Measurements from ENCODE around the gene PKD2L2. TPM values are rescaled to one million over a fixed set of nuclear protein-coding genes. Genes with fewer than 3 reads are reported as not detected.
"Not testable (repeated sequence)": the region's sequence is repeated elsewhere in the genome, so short reads cannot be mapped to it uniquely, and the experiment has no call there.

Gene PKD2L2
- total RNA-seq, 1 donor from 2014 or later, result not detected

DNA sequence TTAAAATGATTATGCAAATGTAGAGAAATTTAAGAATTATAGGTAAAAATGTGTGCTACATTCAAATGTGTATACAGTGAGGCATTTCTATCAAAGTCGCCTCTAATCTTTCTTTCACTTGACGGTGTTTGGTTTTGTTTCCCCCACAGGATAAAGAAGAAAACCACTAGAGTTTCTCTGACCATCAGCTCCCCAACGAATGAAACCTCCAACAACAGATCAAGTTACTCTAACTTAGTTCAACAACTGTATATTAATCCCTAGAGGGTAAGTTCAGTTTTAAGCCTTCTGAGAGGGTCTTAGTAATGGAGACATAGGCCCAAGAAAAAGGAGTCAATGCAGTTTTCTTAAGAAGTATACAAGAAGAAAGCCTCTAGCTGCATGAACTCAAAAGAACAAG lies 33.1 kb upstream of the PKD2L2 start:
- peaks cover 4% of the 10 kb centered on the region for H3K4me1 Mint-ChIP-seq
- no peak overlapping the region for H3K27ac Mint-ChIP-seq
- H3K36me3 Mint-ChIP-seq, result no peaks in the 10 kb centered on the region
- H3K4me3 Mint-ChIP-seq, result no peak overlapping the region
- TF ChIP-seq, protein P1, sequence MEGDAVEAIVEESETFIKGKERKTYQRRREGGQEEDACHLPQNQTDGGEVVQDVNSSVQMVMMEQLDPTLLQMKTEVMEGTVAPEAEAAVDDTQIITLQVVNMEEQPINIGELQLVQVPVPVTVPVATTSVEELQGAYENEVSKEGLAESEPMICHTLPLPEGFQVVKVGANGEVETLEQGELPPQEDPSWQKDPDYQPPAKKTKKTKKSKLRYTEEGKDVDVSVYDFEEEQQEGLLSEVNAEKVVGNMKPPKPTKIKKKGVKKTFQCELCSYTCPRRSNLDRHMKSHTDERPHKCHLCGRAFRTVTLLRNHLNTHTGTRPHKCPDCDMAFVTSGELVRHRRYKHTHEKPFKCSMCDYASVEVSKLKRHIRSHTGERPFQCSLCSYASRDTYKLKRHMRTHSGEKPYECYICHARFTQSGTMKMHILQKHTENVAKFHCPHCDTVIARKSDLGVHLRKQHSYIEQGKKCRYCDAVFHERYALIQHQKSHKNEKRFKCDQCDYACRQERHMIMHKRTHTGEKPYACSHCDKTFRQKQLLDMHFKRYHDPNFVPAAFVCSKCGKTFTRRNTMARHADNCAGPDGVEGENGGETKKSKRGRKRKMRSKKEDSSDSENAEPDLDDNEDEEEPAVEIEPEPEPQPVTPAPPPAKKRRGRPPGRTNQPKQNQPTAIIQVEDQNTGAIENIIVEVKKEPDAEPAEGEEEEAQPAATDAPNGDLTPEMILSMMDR (IDR thresholded peaks at IDR 0.05; ENCODE audit: unreplicated experiment), result no peak
- H3K27me3 Mint-ChIP-seq (ENCODE audit: low read depth), result no peaks in the 10 kb centered on the region
- no peak for DNase-seq (ENCODE audit: low spot score in 2 of 2, unreplicated experiment in 2 of 2)
- peaks cover 7% of the 10 kb centered on the region for H3K9me3 Mint-ChIP-seq

DNA sequence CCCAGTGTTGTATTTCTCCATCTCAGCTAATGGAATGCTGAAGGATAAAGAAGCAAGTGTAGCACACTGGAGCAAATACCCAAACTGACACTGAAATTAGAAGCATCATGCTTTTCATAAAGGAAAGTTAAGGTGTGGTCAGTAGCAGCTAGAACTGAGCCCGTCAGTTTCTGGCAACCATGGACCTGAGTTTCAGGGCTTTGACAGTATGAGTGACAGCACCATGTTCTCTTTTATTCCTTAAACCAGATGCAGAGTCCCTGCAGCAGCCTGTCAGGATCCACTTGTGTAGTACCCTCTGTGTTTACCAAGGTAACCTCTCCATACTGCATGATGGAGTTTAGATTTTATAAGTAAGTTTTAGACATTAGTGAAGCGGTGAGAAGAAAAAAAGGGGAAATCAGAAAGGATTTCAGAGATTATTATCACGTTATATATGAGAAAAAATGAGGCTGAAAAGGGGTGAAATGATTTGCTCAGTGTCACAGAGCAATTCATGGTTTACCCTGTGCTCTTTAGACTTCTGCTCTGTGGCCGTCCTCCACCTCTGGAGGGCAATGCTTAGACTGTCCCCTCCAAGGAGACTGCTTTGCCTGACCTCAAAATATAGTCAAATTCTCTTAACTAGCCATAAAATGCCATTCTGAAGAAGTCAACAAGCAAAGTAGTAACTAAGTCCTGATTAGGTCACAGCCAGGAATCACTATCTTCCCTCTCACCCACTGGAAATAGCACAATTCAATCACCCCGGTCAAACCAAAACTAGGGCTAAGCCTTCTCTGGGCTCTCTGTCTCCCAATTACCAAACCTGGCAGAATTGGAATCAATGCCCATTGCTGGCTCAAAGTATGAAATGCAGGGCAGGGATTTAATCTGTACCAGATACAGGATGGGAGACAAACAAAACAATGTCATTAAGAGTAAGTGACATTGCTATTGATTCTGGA lies 32.1 kb upstream of the PKD2L2 start:
- Mint-ChIP-seq H3K4me3 (no peak overlapping the region), H3K4me1 (peaks cover 4% of the 10 kb centered on the region), H3K27ac (no peak overlapping the region), H3K36me3 (no peaks in the 10 kb centered on the region), H3K9me3 (peaks cover 7% of the 10 kb centered on the region), H3K27me3 (ENCODE audit: low read depth) (no peaks in the 10 kb centered on the region)
- TF ChIP-seq, protein P1 (IDR thresholded peaks at IDR 0.05; ENCODE audit: unreplicated experiment), result no peak
- no peak for DNase-seq (ENCODE audit: low spot score in 2 of 2, unreplicated experiment in 2 of 2)

DNA sequence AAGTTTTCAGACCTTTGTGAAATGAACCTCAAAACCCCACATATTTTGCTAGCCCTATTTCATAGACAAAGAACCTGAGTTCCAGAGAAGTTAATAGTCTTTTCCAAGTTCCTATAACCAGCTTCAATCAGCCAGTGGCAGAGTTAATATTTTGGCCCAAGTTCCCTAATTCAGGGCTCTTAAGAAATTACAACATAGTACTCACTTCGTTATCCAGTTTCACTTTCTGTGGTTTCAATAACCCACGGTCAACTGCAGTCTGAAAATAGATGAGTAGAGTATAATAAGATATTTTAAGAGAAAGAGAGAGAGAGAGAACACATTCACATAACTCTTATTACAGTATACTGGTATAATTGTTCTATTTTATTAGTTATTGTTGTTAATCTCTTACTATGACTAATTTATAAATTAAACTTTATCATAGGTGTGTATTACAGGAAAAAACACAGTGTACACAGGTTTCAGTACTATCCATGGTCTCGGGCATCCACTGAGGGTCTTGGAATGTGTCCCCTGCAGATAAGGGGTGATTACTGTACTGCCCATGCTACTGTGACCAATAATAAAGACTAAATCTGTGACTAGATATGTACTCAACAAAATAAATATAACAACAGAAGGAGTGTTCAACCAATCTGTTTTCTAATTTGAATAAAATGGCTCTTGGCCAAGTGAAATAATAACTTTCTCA lies 30.9 kb upstream of the PKD2L2 start:
- Mint-ChIP-seq H3K36me3 (no peaks in the 10 kb centered on the region), H3K9me3 (no peaks in the 10 kb centered on the region), H3K4me1 (peaks cover 4% of the 10 kb centered on the region), H3K4me3 (no peak overlapping the region), H3K27me3 (ENCODE audit: low read depth) (no peaks in the 10 kb centered on the region), H3K27ac (no peak overlapping the region)
- DNase-seq (ENCODE audit: low spot score in 2 of 2, unreplicated experiment in 2 of 2), result no peak
- TF ChIP-seq, protein P1 (IDR thresholded peaks at IDR 0.05; ENCODE audit: unreplicated experiment), result no peak

DNA sequence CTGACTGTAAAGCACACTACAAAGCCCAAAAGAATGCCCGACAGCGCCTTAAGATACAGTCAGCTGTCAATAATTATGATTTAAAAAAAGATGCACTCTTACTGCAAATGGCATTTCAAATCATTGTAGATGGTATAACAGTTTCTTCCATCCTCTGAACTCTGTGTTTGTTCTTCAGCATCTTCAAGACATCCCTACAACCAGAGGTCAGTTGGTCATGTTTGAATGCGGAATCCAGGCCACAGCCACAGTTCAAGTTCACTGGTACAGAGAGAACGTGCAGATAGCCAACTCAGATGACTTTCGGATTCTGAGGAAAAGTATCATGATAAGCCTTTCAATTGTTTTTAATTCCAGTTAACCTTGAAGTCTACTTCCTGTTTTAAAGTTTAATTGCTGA lies 30.3 kb upstream of the PKD2L2 start:
- Mint-ChIP-seq H3K4me3 (no peak overlapping the region), H3K36me3 (no peaks in the 10 kb centered on the region), H3K27ac (no peak overlapping the region), H3K27me3 (ENCODE audit: low read depth) (no peaks in the 10 kb centered on the region), H3K9me3 (no peaks in the 10 kb centered on the region), H3K4me1 (peaks cover 4% of the 10 kb centered on the region)
- no peak for DNase-seq (ENCODE audit: low spot score in 2 of 2, unreplicated experiment in 2 of 2)
- TF ChIP-seq, protein P1 (IDR thresholded peaks at IDR 0.05; ENCODE audit: unreplicated experiment), result no peak

DNA sequence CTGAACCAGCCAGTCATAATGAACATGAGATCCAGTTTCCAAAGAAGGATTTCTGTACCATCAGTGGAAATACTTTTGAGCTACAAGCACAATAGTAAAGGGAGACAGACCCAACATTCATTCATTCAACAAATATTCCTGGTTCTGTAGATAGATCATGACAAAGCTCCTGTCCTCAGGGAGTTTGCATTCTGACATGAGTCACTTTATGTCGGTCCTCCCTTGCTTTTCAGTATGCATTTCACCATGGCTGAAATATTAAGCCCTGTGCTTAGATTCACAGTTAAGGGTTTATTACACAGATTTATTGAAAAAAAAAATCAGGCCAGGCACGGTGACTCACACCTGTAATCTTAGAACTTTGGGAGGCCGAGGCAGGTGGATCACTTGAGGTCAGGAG lies 27.0 kb upstream of the PKD2L2 start:
- H3K27me3 Mint-ChIP-seq (ENCODE audit: low read depth), result no peaks in the 10 kb centered on the region
- H3K4me3 Mint-ChIP-seq, result no peak overlapping the region
- TF ChIP-seq, protein P1 (IDR thresholded peaks at IDR 0.05; ENCODE audit: unreplicated experiment), result no peak
- H3K36me3 Mint-ChIP-seq, result no peaks in the 10 kb centered on the region
- H3K4me1 Mint-ChIP-seq, result no peaks in the 10 kb centered on the region
- no peak overlapping the region for H3K27ac Mint-ChIP-seq
- DNase-seq (ENCODE audit: low spot score in 2 of 2, unreplicated experiment in 2 of 2), result no peak
- H3K9me3 Mint-ChIP-seq, result no peaks in the 10 kb centered on the region

DNA sequence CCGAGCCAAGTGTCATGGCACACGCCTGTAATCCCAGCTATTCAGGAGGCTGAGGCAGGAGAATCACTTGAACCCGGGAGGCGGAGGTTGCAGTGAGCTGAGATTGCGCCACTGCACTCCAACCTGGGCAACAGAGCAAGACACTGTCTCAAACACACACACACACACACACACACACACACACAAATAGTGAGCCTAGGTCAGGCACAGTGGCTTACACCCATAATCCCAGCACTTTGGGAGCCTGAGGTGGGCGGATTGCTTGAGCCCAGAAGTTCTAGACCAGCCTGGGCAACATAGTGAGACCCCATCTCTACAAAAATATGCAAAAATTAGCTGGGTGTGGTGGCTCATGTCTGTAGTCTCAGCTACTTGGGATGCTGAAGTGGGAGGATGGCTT lies 25.6 kb upstream of the PKD2L2 start:
- not testable (repeated sequence) for DNase-seq (ENCODE audit: low spot score in 2 of 2, unreplicated experiment in 2 of 2); H3K4me1 Mint-ChIP-seq; H3K36me3 Mint-ChIP-seq; H3K4me3 Mint-ChIP-seq; H3K27ac Mint-ChIP-seq; H3K9me3 Mint-ChIP-seq; H3K27me3 Mint-ChIP-seq (ENCODE audit: low read depth)

All from mesothelial cell of epicardium (in vitro differentiated cells).